HG02938 (cell line): ENCODE results near the gene RHBDF2.
A peak's percentile ranks its signal among the peaks of the same experiment; 100 is the strongest.

Source experiments
- ATAC-seq: cut with Tn5 transposase; IDR thresholded peaks from one replicate; pipeline ENCODE4 v1.9.1; 2021; ENCODE audit warnings: mild to moderate bottlenecking, moderate library complexity; ENCODE audit not compliant: unreplicated experiment

Gene RHBDF2

GRCh38 chr17:76484228-76484725 is 16.9 kb downstream of the RHBDF2 start:
- ATAC-seq: no peak

- ATAC-seq: peak; percentile 59
These were observed 20.1 kb downstream of the RHBDF2 start for GRCh38 chr17:76481071-76481655.

GRCh38 chr17:76480632-76481031 is 20.6 kb downstream of the RHBDF2 start:
- no peak for ATAC-seq

- no peak for ATAC-seq
These were observed 21.6 kb downstream of the RHBDF2 start for GRCh38 chr17:76479515-76480060.

- no peak for ATAC-seq
These were observed 22.3 kb downstream of the RHBDF2 start for GRCh38 chr17:76478730-76479514.

- ATAC-seq: no peak
These were observed 23.1 kb downstream of the RHBDF2 start for GRCh38 chr17:76478097-76478496.

GRCh38 chr17:76477576-76477975 is 23.6 kb downstream of the RHBDF2 start:
- no peak for ATAC-seq

GRCh38 chr17:76476736-76477135 is 24.5 kb downstream of the RHBDF2 start:
- no peak for ATAC-seq

- ATAC-seq: no peak
These were observed 25.9 kb downstream of the RHBDF2 start for GRCh38 chr17:76475302-76475701.

- no peak for ATAC-seq
These were observed 26.3 kb downstream of the RHBDF2 start for GRCh38 chr17:76474894-76475293.

- ATAC-seq: no peak
These were observed 27.0 kb downstream of the RHBDF2 start for GRCh38 chr17:76474238-76474637.

GRCh38 chr17:76473541-76473985 is 27.7 kb downstream of the RHBDF2 start:
- ATAC-seq: no peak

- no peak for ATAC-seq
These were observed 28.5 kb downstream of the RHBDF2 start for GRCh38 chr17:76472726-76473125.

- ATAC-seq: no peak
These were observed 29.0 kb downstream of the RHBDF2 start for GRCh38 chr17:76472258-76472645.

GRCh38 chr17:76471498-76472257 is 29.5 kb downstream of the RHBDF2 start:
- ATAC-seq: no peak

- ATAC-seq: no peak
These were observed 31.1 kb downstream of the RHBDF2 start for GRCh38 chr17:76469991-76470739.

- no peak for ATAC-seq
These were observed 31.9 kb downstream of the RHBDF2 start for GRCh38 chr17:76469076-76469990.

GRCh38 chr17:76468634-76469010 is 32.6 kb downstream of the RHBDF2 start:
- ATAC-seq: no peak

GRCh38 chr17:76467809-76468633 is 33.2 kb downstream of the RHBDF2 start:
- no peak for ATAC-seq
